Suppressor macrophage (primary cell): ENCODE results near the gene ZMIZ1.

Experiments
- DNase-seq, 4 experiments: peaks; one replicate each; pipeline ENCODE4 v3.0.0-alpha.2; 2020 to 2022

Gene ZMIZ1

GRCh38 chr10:79360499-79361342 is 292.0 kb downstream of the ZMIZ1 start:
- DNase-seq = no peak

GRCh38 chr10:79361726-79362397 is 293.1 kb downstream of the ZMIZ1 start:
- DNase-seq = no peak
